Myocyte (in vitro differentiated cells): Measurements from ENCODE around the gene HOXD1. TPM values are rescaled to one million over a fixed set of nuclear protein-coding genes. Genes with fewer than 3 reads are reported as not detected.

ENCODE experiments used
- DNase-seq: peaks from one replicate; pipeline ENCODE4 v3.0.0-alpha.2; 2012; ENCODE audit warnings: low read depth
- total RNA-seq: library from RNA; depleted of rRNA; stranded (reverse); fragments of >200 nt; gene quantifications from 2 replicates; pipeline ENCODE4 v1.2.3, GENCODE V29; 2014

Gene HOXD1
- total RNA-seq, 1 donor from 2014 or later: not detected

GRCh38 chr2:176164611-176165369 is 23.7 kb upstream of the HOXD1 start:
- peak; percentile 24 for DNase-seq

- peak; percentile 14 for DNase-seq
These were observed 23.0 kb upstream of the HOXD1 start for GRCh38 chr2:176165370-176166050.

- DNase-seq: no peak
These were observed 22.2 kb upstream of the HOXD1 start for GRCh38 chr2:176166272-176166671.

GRCh38 chr2:176167398-176167797 is 21.1 kb upstream of the HOXD1 start:
- DNase-seq: no peak

- no peak for DNase-seq
These were observed 19.3 kb upstream of the HOXD1 start for GRCh38 chr2:176169181-176169580.

- no peak for DNase-seq
These were observed 18.8 kb upstream of the HOXD1 start for GRCh38 chr2:176169711-176170110.

- DNase-seq: no peak
These were observed 17.7 kb upstream of the HOXD1 start for GRCh38 chr2:176170602-176171305.

- DNase-seq: no peak
These were observed 17.0 kb upstream of the HOXD1 start for GRCh38 chr2:176171351-176172006.

GRCh38 chr2:176172007-176172894 is 16.2 kb upstream of the HOXD1 start:
- no peak for DNase-seq

GRCh38 chr2:176172895-176173566 is 15.4 kb upstream of the HOXD1 start:
- no peak for DNase-seq

- DNase-seq: no peak
These were observed 14.7 kb upstream of the HOXD1 start for GRCh38 chr2:176173567-176174381.

GRCh38 chr2:176174382-176174823 is 14.1 kb upstream of the HOXD1 start:
- DNase-seq: no peak

GRCh38 chr2:176174824-176175708 is 13.4 kb upstream of the HOXD1 start:
- no peak for DNase-seq

- no peak for DNase-seq
These were observed 12.5 kb upstream of the HOXD1 start for GRCh38 chr2:176175709-176176607.

GRCh38 chr2:176177580-176178037 is 10.9 kb upstream of the HOXD1 start:
- no peak for DNase-seq

- no peak for DNase-seq
These were observed 10.3 kb upstream of the HOXD1 start for GRCh38 chr2:176178038-176178756.
